ENCODE data around the gene CGB8.

DNA sequence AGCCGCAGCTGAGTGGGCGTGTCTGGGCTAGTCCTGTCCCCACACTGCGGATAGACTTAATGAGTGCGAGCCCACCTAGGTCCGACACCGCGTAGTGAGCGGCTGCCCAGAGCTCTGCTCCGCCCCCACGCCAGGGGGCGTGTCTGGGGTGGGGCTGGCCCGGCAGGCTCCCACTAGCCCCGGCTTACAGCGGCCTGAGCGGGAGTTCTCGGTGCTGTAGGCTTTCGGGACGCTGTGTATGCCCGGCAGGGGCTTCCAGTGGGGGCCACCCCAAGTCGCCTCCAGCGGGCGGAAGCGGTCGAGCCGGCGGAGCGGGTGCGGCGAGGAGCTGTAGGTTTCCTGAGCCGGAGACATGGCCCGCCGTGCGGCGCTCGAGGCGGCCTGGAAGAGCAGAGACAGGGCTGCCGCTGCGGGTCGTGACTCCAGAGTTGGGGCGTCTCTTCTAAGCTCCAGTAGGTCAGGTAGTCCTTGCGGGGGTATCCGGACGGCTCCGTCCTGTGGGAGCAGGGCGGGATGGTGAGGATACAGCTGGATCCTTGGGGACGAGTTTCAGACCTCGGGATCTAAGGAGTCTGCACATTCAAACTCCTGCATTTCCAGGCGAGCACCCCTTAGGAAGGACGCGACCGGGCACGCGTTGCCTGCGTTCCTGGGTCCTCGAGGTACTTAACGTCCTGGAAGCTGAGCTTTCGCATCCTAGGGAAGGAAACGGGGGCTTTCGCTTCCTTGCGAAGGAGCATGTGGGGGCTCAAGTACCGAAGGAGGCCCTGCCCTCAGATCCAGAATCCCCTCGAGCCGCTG, 7.4 kb upstream of the CGB8 start:
- no peak for TF ChIP-seq SUZ12 (IDR thresholded peaks at IDR 0.05; ENCODE audit: extremely low read depth, insufficient read depth, insufficient read length)
- TF ChIP-seq YY1 (IDR thresholded peaks at IDR 0.05; ENCODE audit: insufficient read depth, insufficient read length) = no peak
- no peak for TF ChIP-seq ZNF274 (IDR thresholded peaks at IDR 0.05; ENCODE audit: low read depth, low read length)

All from NT2/D1 (cell line).